Measurements from ENCODE around the gene COQ9.

DNA sequence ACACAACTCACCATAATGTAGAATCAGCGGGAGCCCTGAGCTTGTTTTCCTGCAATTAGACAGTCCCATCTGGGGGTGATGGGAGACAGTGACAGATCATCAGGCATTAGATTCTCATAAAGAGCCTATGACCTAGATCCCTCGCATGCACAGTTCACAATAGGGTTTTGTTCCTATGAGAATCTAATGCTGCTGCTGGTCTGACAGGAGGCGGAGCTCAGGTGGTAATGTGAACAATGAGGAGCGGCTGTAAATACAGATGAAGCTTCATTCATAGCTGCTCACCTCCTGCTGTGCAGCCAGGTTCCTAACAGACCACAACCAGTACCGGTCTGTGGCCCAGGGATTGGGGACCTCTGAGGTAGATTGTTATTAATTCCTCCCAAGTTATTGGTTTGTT is 42.0 kb downstream of the COQ9 start:
- TF ChIP-seq, protein P1, sequence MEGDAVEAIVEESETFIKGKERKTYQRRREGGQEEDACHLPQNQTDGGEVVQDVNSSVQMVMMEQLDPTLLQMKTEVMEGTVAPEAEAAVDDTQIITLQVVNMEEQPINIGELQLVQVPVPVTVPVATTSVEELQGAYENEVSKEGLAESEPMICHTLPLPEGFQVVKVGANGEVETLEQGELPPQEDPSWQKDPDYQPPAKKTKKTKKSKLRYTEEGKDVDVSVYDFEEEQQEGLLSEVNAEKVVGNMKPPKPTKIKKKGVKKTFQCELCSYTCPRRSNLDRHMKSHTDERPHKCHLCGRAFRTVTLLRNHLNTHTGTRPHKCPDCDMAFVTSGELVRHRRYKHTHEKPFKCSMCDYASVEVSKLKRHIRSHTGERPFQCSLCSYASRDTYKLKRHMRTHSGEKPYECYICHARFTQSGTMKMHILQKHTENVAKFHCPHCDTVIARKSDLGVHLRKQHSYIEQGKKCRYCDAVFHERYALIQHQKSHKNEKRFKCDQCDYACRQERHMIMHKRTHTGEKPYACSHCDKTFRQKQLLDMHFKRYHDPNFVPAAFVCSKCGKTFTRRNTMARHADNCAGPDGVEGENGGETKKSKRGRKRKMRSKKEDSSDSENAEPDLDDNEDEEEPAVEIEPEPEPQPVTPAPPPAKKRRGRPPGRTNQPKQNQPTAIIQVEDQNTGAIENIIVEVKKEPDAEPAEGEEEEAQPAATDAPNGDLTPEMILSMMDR (conservative IDR thresholded peaks at IDR 0.05; ENCODE audit: low read depth, low read length): no peak
- TF ChIP-seq EZH2 (IDR thresholded peaks at IDR 0.05; ENCODE audit: borderline replicate concordance, low read depth, low read length, poor library complexity, severe bottlenecking): no peak

Measured in A673 (cell line).